ENCODE data around the gene PIEZO2.
"Not testable (repeated sequence)": the region's sequence is repeated elsewhere in the genome, so short reads cannot be mapped to it uniquely, and the experiment has no call there.

Gene PIEZO2

GRCh38 chr18:10927286-10927992, 221.9 kb downstream of the PIEZO2 start:
- DNase-seq (ENCODE audit: low spot score), result no peak

GRCh38 chr18:10926621-10927161, 222.7 kb downstream of the PIEZO2 start:
- DNase-seq (ENCODE audit: low spot score), result no peak

GRCh38 chr18:10924290-10924689, 225.1 kb downstream of the PIEZO2 start:
- no peak for DNase-seq (ENCODE audit: low spot score)

GRCh38 chr18:10923551-10924070, 225.8 kb downstream of the PIEZO2 start:
- DNase-seq (ENCODE audit: low spot score), result no peak

GRCh38 chr18:10923141-10923540, 226.2 kb downstream of the PIEZO2 start:
- DNase-seq (ENCODE audit: low spot score), result no peak

GRCh38 chr18:10922712-10923111, 226.7 kb downstream of the PIEZO2 start:
- DNase-seq (ENCODE audit: low spot score), result not testable (repeated sequence)

GRCh38 chr18:10920309-10920708, 229.1 kb downstream of the PIEZO2 start:
- DNase-seq (ENCODE audit: low spot score), result not testable (repeated sequence)

GRCh38 chr18:10919851-10920250, 229.5 kb downstream of the PIEZO2 start:
- DNase-seq (ENCODE audit: low spot score), result no peak

- no peak for DNase-seq (ENCODE audit: low spot score)
These were observed 232.5 kb downstream of the PIEZO2 start for GRCh38 chr18:10916865-10917264.

- DNase-seq (ENCODE audit: low spot score), result no peak
These were observed 233.0 kb downstream of the PIEZO2 start for GRCh38 chr18:10916387-10916786.

- DNase-seq (ENCODE audit: low spot score), result not testable (repeated sequence)
These were observed 233.6 kb downstream of the PIEZO2 start for GRCh38 chr18:10915748-10916147.

GRCh38 chr18:10914610-10915009, 234.8 kb downstream of the PIEZO2 start:
- DNase-seq (ENCODE audit: low spot score), result not testable (repeated sequence)

GRCh38 chr18:10913919-10914318, 235.4 kb downstream of the PIEZO2 start:
- no peak for DNase-seq (ENCODE audit: low spot score)

GRCh38 chr18:10912790-10913545, 236.4 kb downstream of the PIEZO2 start:
- DNase-seq (ENCODE audit: low spot score), result no peak

- no peak for DNase-seq (ENCODE audit: low spot score)
These were observed 239.6 kb downstream of the PIEZO2 start for GRCh38 chr18:10909724-10910123.

- no peak for DNase-seq (ENCODE audit: low spot score)
These were observed 240.6 kb downstream of the PIEZO2 start for GRCh38 chr18:10908760-10909159.

- no peak for DNase-seq (ENCODE audit: low spot score)
These were observed 241.6 kb downstream of the PIEZO2 start for GRCh38 chr18:10907749-10908148.

- DNase-seq (ENCODE audit: low spot score), result no peak
These were observed 248.0 kb downstream of the PIEZO2 start for GRCh38 chr18:10901329-10901728.

- no peak for DNase-seq (ENCODE audit: low spot score)
These were observed 248.9 kb downstream of the PIEZO2 start for GRCh38 chr18:10900435-10900834.

- DNase-seq (ENCODE audit: low spot score), result no peak
These were observed 249.9 kb downstream of the PIEZO2 start for GRCh38 chr18:10899481-10899880.

- no peak for DNase-seq (ENCODE audit: low spot score)
These were observed 250.9 kb downstream of the PIEZO2 start for GRCh38 chr18:10898417-10898974.

GRCh38 chr18:10896851-10897250, 252.5 kb downstream of the PIEZO2 start:
- DNase-seq (ENCODE audit: low spot score), result no peak

- DNase-seq (ENCODE audit: low spot score), result no peak
These were observed 253.4 kb downstream of the PIEZO2 start for GRCh38 chr18:10895976-10896375.

Data from hematopoietic multipotent progenitor cell treated with erythropoietin and hydrocortisone succinate and interleukin-3 and kit ligand, for 15 days (in vitro differentiated cells).